IPS-11a (cell line): Measurements from ENCODE around the gene STARD9.

ENCODE experiments used
- H3K4me3 ChIP-seq: one replicate; pipeline ENCODE4 v1.5.1; 2013; ENCODE audit warnings: low read depth, low read length, control low read depth

STARD9 gene

DNA sequence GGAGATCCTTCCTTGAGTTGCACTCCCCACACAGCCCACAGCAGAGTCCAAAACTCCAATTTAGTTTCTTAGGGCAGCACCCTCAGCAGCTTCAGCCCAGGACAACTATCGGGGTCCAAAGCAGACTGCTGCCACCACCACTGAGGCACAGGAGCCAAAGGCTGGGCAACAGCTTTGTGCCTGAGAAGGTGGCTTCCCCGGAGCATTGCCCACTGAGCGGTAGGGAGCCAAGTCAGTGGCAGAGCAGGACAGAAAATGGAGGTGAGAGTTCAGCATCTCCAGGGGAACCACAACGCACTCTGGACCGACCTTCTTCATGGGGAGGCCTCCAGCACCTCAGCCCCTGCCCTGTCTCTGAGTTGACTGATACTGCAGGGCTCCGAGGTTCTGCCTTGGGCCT, 118.1 kb downstream of the STARD9 start:
- no peak overlapping the region for H3K4me3 ChIP-seq

GRCh38 chr15:42693942-42694341, 118.5 kb downstream of the STARD9 start:
- H3K4me3 ChIP-seq = no peak overlapping the region

DNA sequence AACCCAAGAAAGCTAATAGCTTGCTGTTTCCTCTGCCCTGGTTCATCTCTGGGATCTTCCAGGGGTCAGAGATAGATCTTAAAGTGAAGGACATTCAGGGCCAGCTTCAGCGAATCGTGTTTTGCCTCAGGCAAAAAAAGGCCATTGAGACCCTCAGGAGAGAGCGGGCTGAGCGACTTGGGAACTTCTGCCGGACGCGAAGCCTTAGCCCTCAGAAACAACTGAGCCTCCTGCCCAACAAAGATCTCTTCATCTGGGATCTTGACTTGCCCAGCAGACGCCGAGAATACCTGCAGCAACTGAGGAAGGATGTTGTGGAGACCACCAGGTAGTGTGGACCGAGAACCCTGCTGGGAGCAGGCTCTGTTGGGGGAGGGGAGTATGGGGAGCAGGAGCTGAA, 119.0 kb downstream of the STARD9 start:
- no peak overlapping the region for H3K4me3 ChIP-seq

DNA sequence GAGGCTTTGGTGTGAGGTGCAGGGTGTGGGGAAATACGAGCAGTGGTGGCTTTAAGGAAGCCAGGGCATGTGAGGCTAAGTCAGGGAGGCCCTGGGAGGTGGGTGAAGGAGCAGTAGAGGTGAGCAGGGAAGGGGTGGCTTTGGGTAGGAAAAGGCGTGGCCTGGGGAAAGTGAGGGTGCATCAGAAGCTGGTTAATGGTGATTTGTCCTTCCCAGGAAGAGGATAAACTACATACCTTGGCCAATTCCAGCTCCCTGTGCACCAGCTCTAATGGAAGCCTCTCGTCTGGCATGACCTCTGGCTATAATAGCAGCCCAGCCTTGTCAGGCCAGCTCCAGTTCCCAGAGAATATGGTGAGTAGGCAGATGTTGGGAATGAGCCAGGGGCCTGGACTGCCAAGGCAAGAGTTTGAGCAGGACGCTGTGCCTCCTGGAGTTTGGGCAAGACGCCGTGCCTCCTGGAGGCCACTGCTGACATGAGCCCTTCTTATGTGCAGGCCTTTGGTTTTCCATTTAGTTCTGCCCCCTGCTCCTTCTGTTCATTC, 120.2 kb downstream of the STARD9 start:
- H3K4me3 ChIP-seq = no peak overlapping the region

DNA sequence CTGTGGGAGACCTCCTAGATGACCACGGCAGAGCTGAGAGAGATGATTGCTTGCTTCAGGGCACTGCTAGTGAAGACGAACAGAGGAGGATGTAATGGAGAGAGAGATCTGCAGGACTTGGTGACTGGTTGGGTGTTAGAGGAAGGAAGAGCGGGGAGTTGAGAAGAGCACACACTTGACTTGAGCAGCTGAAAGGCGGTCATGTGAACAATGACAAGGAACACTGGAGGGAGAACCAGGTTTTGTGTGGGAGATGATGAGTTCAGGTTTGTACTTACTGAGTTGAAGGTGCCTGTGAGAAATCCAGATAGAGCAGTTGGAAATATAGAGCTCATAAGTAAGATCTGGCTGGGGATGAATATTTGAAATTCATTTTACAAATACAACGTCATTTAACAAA, 121.2 kb downstream of the STARD9 start:
- no peak overlapping the region for H3K4me3 ChIP-seq

DNA sequence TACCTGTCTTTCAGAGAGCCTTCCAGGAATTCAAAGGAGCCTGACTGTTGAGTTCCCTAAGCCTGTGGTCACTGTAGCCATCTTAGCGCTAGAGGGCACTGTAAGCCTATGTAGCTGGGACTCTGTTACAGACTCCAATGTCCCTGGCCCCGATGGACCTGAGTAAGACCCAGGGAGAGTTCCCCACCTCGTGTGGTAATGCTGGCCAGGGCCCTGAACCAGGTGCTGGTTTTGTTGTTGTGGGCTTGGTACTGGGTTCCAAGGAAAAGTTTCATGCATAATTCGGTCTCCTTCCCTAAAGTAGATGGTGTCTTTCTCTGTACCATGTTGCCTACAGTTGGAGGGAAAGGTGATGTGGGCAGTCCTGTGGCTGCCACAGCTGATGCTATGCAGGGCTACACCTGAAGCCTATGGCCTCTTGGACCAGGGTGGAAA, 129.1 kb downstream of the STARD9 start:
- H3K4me3 ChIP-seq = no peak overlapping the region

DNA sequence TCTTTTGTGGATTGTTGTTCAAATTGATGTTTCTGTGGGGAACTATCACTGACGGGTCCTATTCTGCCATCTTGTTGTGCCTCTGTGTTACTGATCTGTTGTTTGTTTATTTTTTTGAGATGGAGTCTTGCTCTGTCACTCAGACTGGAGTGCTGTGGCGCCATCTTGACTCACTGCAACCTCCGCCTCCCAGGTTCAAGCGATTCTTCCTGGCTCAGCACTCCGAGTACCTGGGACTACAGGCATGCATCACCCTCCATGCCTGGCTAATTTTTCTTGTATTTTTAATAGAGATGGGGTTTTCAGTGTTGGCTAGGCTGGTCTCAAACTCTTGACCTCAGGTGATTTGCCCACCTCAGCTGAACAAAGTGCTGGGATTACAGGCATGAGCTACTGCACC, 129.9 kb downstream of the STARD9 start:
- no peak overlapping the region for H3K4me3 ChIP-seq

GRCh38 chr15:42707068-42707467, 131.7 kb downstream of the STARD9 start:
- H3K4me3 ChIP-seq = no peak overlapping the region

DNA sequence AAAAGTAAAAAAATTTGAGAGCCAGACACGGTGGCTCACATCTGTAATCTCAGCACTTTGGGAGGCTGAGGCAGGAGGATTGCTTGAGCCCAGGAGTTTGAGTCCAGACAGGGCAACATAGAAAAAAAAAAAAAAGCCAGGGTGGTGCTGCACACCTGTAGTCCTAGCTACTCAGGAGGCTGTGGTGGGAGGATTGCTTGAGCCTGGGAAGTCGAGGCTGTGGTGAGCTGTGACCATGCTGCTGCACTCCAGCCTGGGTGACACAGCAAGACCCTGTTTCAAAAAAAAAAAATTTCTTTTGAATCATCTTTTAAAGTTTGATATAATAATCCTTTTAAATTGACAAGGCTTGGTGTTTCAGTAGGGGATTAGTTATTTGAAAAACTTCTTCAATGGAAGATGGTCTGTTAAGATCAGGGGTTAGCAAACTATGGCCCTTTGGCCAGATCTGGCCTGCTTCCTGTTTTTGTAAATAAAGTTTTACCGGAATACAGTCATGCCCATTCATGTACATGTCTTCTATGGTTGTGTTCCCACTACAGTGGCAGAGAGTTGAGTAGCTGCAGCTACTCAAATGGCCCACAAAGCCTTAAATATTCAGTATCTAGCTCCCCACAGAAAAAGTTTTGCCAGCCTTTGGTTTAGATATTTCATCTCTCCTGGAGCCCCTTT, 132.6 kb downstream of the STARD9 start:
- H3K4me3 ChIP-seq = no peak overlapping the region

DNA sequence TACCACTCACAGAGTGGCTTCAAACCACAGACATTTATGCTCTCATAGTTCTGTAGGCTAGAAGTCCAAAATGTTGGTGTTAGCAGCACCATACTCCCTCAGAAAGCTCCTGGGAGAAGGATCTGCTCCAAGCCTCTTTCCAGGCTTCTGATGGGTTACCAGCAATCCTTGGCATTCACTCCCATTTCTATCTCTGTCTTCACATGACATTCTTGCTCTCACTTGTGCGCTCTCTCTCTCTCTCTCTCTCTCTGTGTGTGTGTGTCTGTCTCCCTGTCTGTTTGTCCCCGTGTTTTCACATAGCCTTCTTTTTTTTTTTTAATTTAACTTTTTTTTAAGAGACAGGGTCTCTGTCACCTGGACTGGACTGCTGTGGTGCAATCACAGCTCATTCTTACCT, 135.3 kb downstream of the STARD9 start:
- no peak overlapping the region for H3K4me3 ChIP-seq

GRCh38 chr15:42711746-42712145, 136.3 kb downstream of the STARD9 start:
- H3K4me3 ChIP-seq = no peak overlapping the region

DNA sequence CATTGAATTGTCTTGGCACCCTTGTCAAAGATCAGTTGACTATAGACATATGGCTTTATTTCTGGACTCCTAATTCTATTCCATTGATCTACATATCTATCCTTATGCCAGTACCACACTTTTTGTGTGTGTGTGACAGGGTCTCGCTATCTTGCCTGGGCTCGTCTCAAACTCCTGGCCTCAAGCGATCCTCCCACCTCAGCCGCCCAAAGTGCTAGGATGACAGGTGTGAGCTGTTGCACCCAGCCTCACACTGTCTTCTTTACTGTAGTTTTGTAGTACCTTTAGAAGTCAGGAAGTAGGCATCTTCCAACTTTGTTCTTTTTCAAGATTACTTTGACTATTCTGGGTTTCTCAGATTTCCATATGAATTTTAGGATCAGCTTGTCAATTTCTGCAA, 137.2 kb downstream of the STARD9 start:
- H3K4me3 ChIP-seq = no peak overlapping the region

- H3K4me3 ChIP-seq = no peak overlapping the region
Observed at GRCh38 chr15:42716125-42716524, 140.7 kb downstream of the STARD9 start.

DNA sequence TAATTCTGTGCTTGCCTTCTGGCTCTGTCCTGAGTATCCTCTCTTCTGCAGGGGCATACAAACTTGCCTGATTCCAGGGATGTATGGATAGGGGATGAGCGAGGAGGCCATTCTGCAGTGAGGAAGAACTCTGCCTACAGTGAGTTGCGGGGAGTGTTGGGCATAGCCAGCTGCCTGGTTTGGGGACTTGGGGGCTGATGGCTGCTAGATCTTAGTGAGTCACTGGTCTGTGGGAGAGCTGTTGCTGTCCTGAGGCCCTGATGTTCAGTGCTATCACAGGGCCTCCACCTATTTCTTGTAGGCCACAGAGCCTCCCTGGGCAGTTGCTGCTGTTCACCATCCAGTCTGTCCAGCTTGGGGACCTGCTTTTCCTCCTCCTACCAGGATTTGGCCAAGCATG, 141.2 kb downstream of the STARD9 start:
- H3K4me3 ChIP-seq = no peak overlapping the region

DNA sequence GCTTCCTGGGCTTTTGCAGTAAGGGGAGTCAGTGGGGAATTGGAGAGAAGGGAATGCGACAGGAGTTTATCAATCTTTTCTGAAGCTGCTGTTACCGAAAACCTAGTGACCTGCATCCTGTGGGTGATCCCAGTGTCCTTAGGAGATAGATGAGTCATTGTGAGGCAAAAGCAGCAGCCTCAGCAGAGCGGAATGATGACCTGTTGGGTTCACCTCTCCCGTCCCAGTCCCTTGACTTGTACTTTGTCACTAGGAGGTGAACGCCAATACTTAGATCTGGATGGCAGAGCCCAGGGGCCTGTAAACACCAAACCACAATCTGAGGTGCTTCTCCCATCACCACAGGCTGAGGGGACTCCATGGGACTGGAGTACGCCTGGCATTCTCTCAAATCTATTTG, 143.6 kb downstream of the STARD9 start:
- no peak overlapping the region for H3K4me3 ChIP-seq

GRCh38 chr15:42720071-42720470, 144.7 kb downstream of the STARD9 start:
- H3K4me3 ChIP-seq = no peak overlapping the region

DNA sequence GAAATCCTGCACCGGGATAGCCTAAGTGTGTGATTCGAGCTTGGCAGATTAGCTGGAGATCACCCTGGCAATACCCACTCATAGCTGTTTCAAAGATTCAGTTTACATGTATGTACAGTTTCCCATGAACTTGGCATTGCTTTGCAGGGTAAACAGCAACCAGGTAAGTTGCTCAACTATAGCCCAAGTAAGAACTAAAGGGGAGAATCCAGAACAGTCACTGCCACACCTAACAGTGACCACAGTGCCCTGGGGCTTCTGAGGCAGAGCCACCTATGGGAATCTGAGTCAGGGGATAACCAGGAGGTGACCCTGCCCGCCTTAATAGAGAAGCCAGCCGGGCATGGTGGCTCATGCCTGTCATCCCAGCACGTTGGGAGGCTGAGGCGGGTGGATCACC, 145.6 kb downstream of the STARD9 start:
- no peak overlapping the region for H3K4me3 ChIP-seq

DNA sequence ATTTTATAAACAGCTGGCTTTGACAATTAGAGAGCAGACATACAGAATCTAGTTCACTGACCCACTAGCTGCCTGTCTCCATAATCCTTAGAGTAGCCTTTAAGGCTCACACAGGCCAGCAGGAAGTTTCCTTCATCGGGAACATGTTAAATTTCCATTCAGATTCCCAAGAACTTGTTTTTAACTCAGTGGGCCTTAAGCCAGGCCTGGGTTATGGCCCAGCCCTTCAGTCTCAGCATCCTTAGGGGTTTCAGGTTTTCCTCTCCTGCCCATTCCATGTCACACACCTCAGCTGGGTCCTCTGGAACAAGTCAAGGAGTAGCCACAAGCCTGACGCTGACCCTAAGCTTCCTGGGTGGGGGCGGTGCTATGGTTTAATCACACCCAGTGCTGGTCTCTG, 146.5 kb downstream of the STARD9 start:
- H3K4me3 ChIP-seq = no peak overlapping the region

DNA sequence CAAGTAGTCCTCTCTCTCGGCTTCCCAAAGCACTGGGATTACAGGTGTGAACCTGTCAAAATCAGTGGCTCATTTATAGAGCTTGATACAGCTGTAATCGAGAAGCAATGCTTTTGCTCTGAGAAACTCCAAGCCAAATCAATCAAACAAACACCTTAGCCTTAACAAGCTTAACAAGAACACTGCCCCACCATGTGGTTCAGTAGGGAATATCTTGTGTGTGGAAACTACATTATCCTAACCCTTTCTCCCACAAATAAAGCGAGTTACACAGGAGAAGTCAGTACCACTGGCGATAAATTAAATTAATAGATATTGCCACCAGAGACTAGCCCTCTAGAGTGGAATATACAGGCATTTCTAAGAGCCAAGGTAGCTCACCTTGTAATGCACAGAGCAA, 147.7 kb downstream of the STARD9 start:
- no peak overlapping the region for H3K4me3 ChIP-seq

GRCh38 chr15:42724276-42724675, 148.9 kb downstream of the STARD9 start:
- H3K4me3 ChIP-seq = no peak overlapping the region

DNA sequence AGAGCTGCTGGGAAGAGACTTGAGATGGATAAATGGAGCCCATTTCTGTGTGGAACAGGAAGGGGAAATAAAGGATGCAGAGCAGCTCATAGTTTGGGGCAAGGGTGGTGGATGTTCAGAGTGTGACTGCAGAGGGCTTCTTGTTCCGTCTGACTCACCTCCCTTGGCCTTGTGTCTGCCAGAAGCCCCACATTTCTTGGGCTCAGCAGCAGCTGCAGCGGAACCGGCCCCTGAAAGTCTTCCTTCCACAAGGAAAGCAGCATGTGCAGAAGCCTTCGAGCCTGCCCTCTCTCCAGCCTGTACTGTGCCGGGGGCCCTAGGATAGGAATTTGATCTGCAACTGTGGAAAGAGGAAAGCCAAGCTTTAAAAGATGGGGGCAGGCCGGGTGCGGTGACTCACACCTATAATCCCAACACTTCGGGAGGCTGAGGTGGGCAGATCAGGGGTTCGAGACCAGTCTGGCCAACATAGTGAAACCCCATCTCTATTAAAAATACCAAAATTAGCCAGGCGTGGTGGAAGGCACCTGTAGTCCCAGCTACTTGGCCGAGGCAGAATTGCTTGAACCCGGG, 150.0 kb downstream of the STARD9 start:
- H3K4me3 ChIP-seq = no peak overlapping the region

DNA sequence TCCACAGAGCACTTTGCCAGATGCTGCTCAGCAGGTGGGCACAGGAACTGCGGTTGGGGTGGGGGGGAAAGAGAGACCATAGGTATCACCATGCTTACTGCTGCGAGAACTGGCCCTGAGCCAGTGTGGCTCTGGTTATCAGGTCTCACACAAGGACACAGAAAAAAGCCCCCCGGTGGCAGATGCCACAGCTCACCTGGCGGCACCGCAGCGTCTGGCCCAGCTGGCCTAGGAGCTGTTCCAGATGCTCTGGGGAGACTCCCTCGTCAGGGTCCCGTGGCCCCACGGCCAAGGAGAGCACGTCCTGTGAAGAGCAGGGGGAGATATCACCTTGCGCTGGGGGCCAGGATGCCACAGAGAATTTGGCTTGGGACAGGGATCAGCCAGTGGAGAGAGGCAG, 150.7 kb downstream of the STARD9 start:
- no peak overlapping the region for H3K4me3 ChIP-seq
